Measurements from ENCODE around the gene TREM1.

The TREM1 gene

DNA sequence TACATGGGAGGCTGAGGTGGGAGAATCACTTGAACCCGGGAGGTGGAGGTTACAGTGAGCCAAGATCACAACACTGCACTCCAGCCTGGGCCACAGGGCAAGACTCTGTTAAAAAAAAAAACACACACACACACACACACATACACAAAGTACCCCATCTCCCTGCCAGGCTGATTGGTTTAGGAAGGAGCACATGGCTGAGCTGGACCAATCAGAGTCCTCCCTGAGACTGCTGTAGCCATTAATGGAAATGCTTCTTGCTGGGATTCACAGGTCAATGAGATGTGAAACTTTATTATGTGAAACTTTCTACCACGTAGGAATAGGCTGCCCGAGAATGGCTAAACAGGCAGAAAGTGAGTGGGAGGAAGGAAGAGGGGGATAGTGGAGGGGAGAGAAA lies 2.9 kb downstream of the TREM1 start:
- TF ChIP-seq, protein P1, sequence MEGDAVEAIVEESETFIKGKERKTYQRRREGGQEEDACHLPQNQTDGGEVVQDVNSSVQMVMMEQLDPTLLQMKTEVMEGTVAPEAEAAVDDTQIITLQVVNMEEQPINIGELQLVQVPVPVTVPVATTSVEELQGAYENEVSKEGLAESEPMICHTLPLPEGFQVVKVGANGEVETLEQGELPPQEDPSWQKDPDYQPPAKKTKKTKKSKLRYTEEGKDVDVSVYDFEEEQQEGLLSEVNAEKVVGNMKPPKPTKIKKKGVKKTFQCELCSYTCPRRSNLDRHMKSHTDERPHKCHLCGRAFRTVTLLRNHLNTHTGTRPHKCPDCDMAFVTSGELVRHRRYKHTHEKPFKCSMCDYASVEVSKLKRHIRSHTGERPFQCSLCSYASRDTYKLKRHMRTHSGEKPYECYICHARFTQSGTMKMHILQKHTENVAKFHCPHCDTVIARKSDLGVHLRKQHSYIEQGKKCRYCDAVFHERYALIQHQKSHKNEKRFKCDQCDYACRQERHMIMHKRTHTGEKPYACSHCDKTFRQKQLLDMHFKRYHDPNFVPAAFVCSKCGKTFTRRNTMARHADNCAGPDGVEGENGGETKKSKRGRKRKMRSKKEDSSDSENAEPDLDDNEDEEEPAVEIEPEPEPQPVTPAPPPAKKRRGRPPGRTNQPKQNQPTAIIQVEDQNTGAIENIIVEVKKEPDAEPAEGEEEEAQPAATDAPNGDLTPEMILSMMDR (IDR thresholded peaks at IDR 0.05; ENCODE audit: control insufficient read depth, extremely low read depth, insufficient read depth) = no peak
- no peak overlapping the region for H3K4me3 ChIP-seq (ENCODE audit: low read depth, low read length)
- no peak for DNase-seq (ENCODE audit: low read depth)

DNA sequence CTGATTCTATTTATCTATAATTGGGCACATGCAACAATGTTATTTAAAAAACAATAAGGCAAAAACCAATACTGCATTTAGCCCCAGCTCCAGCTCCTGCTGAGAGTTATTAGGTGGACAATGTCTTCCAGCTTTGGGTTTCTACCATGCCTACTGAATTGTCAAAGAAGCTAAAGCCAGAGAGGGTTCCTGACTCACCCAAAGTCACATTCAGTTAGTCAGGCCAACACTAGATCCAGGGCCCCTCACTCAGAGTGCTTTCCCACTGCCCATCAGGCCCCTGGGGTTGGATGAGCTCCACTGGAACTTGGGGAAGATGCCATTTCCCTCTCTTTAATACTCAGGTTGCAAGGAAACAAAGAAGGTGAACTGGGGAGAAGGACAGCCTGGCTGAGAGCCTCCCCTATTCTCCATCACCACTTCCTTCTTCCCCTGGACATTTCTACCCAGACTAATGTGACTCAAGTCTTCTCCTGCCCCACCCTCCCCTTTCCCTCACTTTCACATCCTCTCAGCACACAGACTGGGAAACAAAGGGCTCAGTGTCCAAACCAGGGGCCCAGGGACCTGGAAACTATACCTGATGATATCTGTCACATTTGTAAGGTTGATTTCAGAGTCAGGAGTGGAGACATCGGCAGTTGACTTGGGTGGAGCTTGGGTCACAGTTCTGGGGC lies 6.0 kb downstream of the TREM1 start:
- DNase-seq (ENCODE audit: low read depth) = no peak
- TF ChIP-seq, protein P1 (IDR thresholded peaks at IDR 0.05; ENCODE audit: control insufficient read depth, extremely low read depth, insufficient read depth) = no peak
- no peak overlapping the region for H3K4me3 ChIP-seq (ENCODE audit: low read depth, low read length)

DNA sequence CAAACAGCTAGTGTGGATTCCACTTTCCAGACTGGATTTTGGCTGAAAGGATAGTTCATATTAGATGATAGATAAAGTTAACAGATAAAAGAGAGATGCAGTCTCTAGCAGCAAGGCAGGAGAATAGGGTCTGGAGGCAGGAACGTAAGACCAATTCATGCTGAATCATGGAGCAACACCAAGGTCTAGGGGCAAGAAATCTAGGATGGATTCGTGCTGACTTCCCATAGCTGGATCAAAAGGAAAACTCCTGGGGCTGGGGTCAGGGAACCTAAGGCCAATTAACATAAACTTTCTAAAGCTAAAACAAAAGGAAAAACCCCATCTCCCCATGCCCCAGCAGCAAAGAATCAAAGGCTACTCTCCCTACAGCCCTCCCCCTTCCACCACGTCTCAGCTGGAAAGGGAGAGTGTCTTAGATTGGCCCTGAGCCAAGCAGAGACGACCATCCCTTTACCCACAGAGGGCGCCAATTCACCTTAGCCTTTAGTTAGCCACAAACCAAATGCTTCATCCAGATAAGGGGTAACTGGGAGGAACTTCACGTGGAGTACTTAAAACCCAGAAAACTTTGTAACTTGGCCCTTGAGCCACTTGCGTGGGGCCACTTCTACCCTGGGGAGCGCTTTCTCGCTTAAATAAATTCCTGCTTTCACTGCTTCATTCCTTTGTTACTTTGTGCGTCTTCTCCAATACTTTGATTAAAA lies 7.6 kb downstream of the TREM1 start:
- TF ChIP-seq, protein P1 (IDR thresholded peaks at IDR 0.05; ENCODE audit: control insufficient read depth, extremely low read depth, insufficient read depth) = peak; percentile 51
- no peak overlapping the region for H3K4me3 ChIP-seq (ENCODE audit: low read depth, low read length)
- DNase-seq (ENCODE audit: low read depth) = peak; percentile 27

DNA sequence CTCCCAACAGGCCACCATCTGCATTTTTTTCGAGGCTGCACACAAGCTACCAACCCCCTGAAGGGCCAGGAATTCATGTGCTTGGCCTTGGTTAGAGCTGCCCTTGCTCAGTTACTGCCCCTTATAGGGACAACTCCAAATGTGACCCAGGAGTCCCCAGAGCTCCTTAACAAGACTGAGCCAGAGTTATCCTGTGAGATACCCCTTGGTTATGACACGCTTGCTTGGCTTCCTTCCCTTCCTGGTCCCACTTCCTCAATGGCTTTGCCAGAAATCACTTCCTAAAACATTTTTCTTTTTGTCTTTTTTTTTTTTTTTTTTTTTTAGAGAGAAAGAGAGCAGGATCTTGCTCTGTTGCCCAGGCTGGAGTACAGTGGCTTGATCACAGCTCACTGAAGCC lies 8.9 kb downstream of the TREM1 start:
- H3K4me3 ChIP-seq (ENCODE audit: low read depth, low read length) = no peak overlapping the region
- TF ChIP-seq, protein P1 (IDR thresholded peaks at IDR 0.05; ENCODE audit: control insufficient read depth, extremely low read depth, insufficient read depth) = no peak
- no peak for DNase-seq (ENCODE audit: low read depth)

DNA sequence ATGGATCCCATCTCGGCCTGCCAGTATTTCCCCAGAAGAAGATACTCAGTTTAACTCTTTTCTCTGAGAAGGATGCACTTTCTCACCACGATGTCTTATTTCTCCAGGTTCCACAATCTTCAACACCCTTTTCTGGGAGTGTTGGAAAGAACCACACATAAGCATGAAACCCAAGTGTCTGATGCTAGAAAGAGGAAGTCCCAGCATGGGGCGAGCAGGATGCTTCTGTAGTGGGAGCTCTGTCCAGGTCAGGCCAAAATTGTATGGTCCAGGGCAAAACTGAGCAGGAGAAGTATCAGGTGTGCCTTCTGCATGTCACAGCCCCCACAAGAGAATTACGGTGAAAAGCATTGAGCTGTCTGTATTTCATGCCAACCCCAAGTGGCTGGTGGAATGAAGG lies 11.0 kb downstream of the TREM1 start:
- TF ChIP-seq, protein P1 (IDR thresholded peaks at IDR 0.05; ENCODE audit: control insufficient read depth, extremely low read depth, insufficient read depth) = no peak
- H3K4me3 ChIP-seq (ENCODE audit: low read depth, low read length) = no peak overlapping the region
- no peak for DNase-seq (ENCODE audit: low read depth)

DNA sequence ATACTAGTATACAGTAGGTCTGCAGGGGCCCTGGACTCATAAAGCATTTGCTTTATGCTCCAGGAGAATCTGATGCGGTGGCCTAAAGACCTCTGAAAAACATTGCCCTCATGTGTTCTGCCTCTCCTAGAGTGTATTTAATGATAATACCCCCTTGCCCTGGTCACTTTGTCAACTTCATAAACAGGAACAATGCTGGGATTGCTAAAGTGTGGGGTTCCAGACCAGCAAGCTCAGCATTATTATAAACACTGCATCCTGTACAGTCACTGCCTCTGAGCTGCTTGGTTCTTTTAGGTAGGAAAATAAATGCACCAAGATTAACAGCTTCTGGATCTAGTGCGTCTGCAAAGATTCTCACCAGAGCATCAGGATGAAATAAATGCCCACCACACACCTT lies 12.2 kb downstream of the TREM1 start:
- TF ChIP-seq, protein P1 (IDR thresholded peaks at IDR 0.05; ENCODE audit: control insufficient read depth, extremely low read depth, insufficient read depth) = no peak
- DNase-seq (ENCODE audit: low read depth) = no peak
- H3K4me3 ChIP-seq (ENCODE audit: low read depth, low read length) = no peak overlapping the region
